SK-N-SH (cell line): Measurements from ENCODE around the gene CELF4. TPM values are rescaled to one million over a fixed set of nuclear protein-coding genes. Genes with fewer than 3 reads are reported as not detected.

Experiments used
- CTCF ChIA-PET: fragments of 300-600, 350-600 bp; formaldehyde crosslinking; extraction: SDS; loops from one replicate; lab custom pipeline; 2021; lab: Yijun Ruan, JAX
- POLR2A ChIA-PET: fragments of 350-600 bp; sonication (Branson Sonifier 250); formaldehyde crosslinking; extraction: SDS; loops from one replicate; lab custom pipeline; 2020; ENCODE audit warnings: antibody characterized with exemption, inconsistent platforms; lab: Yijun Ruan, JAX
- DNase-seq: peaks from one replicate; pipeline ENCODE4 v3.0.0; 2012
- H2AFZ ChIP-seq: fragments of 200-600 bp; sonication (generic); 2 replicates; pipeline ENCODE4 v1.8.1; 2016; ENCODE audit warnings: antibody characterized with exemption, mild to moderate bottlenecking, low read depth
- H3F3A ChIP-seq: fragments of 200-600 bp; sonication (generic); replicated peaks from 2 replicates; pipeline ENCODE3; 2016; ENCODE audit warnings: antibody characterized with exemption, mild to moderate bottlenecking; ENCODE audit not compliant: insufficient read depth
- H3K27ac ChIP-seq, 2 experiments: fragments of 200-500 bp in 1 of 2; fragments of 200-600 bp in 1 of 2; sonication (Bioruptor generic) in 1 of 2; sonication (generic), shearing (Covaris generic) in 1 of 2; 2 replicates each; pipeline versions ENCODE4 v1.5.1 to v1.6.1; 2014 to 2016; ENCODE audit warnings: low read depth in 2 of 2, inconsistent platforms in 1 of 2, low read length in 1 of 2, mild to moderate bottlenecking in 1 of 2, mixed read lengths in 1 of 2
- H3K27me3 ChIP-seq: fragments of 200-600 bp; sonication (generic), shearing (Covaris generic); 2 replicates; pipeline ENCODE4 v1.6.1; 2016; ENCODE audit warnings: mixed run types; ENCODE audit not compliant: insufficient read depth
- H3K36me3 ChIP-seq, 2 experiments: fragments of 200-500 bp in 1 of 2; fragments of 200-600 bp in 1 of 2; sonication (Bioruptor generic) in 1 of 2; sonication (generic) in 1 of 2; replicated peaks in 1 of 2; 2 replicates each; pipeline versions ENCODE3 to v1.5.1; 2014 to 2016; ENCODE audit warnings: low read length in 1 of 2, mild to moderate bottlenecking in 1 of 2; ENCODE audit not compliant: insufficient read depth in 2 of 2, control insufficient read depth in 1 of 2
- H3K4me1 ChIP-seq, 2 experiments: fragments of 200-500 bp in 1 of 2; fragments of 200-600 bp in 1 of 2; sonication (Bioruptor generic) in 1 of 2; sonication (generic), shearing (Covaris generic) in 1 of 2; 2 replicates each; pipeline versions ENCODE4 v1.5.1 to v1.6.1; 2014 to 2016; ENCODE audit warnings: low read depth in 1 of 2, low read length in 1 of 2, mixed run types in 1 of 2; ENCODE audit not compliant: insufficient read depth in 2 of 2, control insufficient read depth in 1 of 2
- H3K4me2 ChIP-seq: fragments of 200-600 bp; sonication (generic), shearing (Covaris generic); 2 replicates; pipeline ENCODE4 v1.6.1; 2017; ENCODE audit warnings: mixed run types
- H3K4me3 ChIP-seq, 2 experiments: fragments of 200-500 bp in 1 of 2; fragments of 200-600 bp in 1 of 2; sonication (Bioruptor generic) in 1 of 2; sonication (generic), shearing (Covaris generic) in 1 of 2; 2 replicates each; pipeline versions ENCODE4 v1.5.1 to v1.8.1; 2014 to 2016; ENCODE audit warnings: low read depth in 2 of 2, inconsistent platforms in 1 of 2, low read length in 1 of 2, mild to moderate bottlenecking in 1 of 2, mixed read lengths in 1 of 2, moderate library complexity in 1 of 2
- H3K79me2 ChIP-seq: fragments of 200-600 bp; sonication (generic); 2 replicates; pipeline ENCODE4 v1.8.1; 2017; ENCODE audit warnings: mild to moderate bottlenecking; ENCODE audit not compliant: insufficient read depth
- H3K9ac ChIP-seq: fragments of 200-600 bp; sonication (generic); 2 replicates; pipeline ENCODE4 v1.6.1; 2017; ENCODE audit warnings: mixed run types
- H3K9me2 ChIP-seq: fragments of 200-600 bp; sonication (generic); 2 replicates; pipeline ENCODE4 v1.6.1; 2017; ENCODE audit warnings: mixed run types
- H3K9me3 ChIP-seq: fragments of 200-600 bp; sonication (generic); 2 replicates; pipeline ENCODE4 v1.6.1; 2017; ENCODE audit warnings: mixed run types, mild to moderate bottlenecking, moderate library complexity
- H4K20me1 ChIP-seq: fragments of 200-600 bp; sonication (generic); 2 replicates; pipeline ENCODE4 v1.6.1; 2017; ENCODE audit warnings: mild to moderate bottlenecking, mixed run types; ENCODE audit not compliant: insufficient read depth
- CTCF ChIP-seq: fragments of 200-600 bp; sonication (generic); IDR thresholded peaks from 2 replicates; pipeline ENCODE4 v1.6.1; 2017; ENCODE audit warnings: antibody characterized with exemption, mild to moderate bottlenecking, moderate library complexity
- ELF1 ChIP-seq: IDR thresholded peaks from 2 replicates; pipeline ENCODE4 v1.4.0; 2012
- EP300 ChIP-seq, 2 experiments: IDR thresholded peaks; 2 replicates each; pipeline versions ENCODE4 v1.4.0 to v1.6.1; 2012; ENCODE audit warnings: borderline replicate concordance in 1 of 2, low read depth in 1 of 2, low read length in 1 of 2
- EZH2phosphoT487 ChIP-seq: fragments of 200-600 bp; sonication (generic); IDR thresholded peaks from 2 replicates; pipeline ENCODE4 v1.6.1; 2017; ENCODE audit warnings: low read depth, mixed run types, mild to moderate bottlenecking, antibody characterized with exemption, moderate library complexity, borderline replicate concordance
- FOSL2 ChIP-seq: IDR thresholded peaks from 2 replicates; pipeline ENCODE4 v1.4.0; 2012; ENCODE audit warnings: low read depth, mild to moderate bottlenecking, moderate library complexity, borderline replicate concordance
- FOXJ3 ChIP-seq: sonication (generic); formaldehyde crosslinking; IDR thresholded peaks from 2 replicates; pipeline ENCODE4 v1.5.1; 2020; ENCODE audit warnings: mild to moderate bottlenecking, missing genetic modification reagents
- FOXM1 ChIP-seq: IDR thresholded peaks from 2 replicates; pipeline ENCODE4 v1.4.0; 2012; ENCODE audit warnings: low read depth, mild to moderate bottlenecking
- JUND ChIP-seq: IDR thresholded peaks from 2 replicates; pipeline ENCODE4 v1.4.0; 2012
- MAX ChIP-seq: IDR thresholded peaks from 2 replicates; pipeline ENCODE4 v1.4.0; 2012; ENCODE audit warnings: low read depth
- NFIC ChIP-seq: IDR thresholded peaks from 2 replicates; pipeline ENCODE4 v1.4.0; 2012; ENCODE audit warnings: borderline replicate concordance
- NRF1 ChIP-seq: IDR thresholded peaks from 2 replicates; pipeline ENCODE4 v1.6.1; 2012; ENCODE audit warnings: low read depth, mild to moderate bottlenecking, low read length
- POLR2AphosphoS5 ChIP-seq: IDR thresholded peaks from 2 replicates; pipeline ENCODE4 v1.6.1; 2012; ENCODE audit warnings: low read depth, low read length
- RFX5 ChIP-seq: IDR thresholded peaks from 2 replicates; pipeline ENCODE4 v1.6.1; 2012; ENCODE audit warnings: mild to moderate bottlenecking, improper control_type of control experiment, low read length
- RXRA ChIP-seq: IDR thresholded peaks from 2 replicates; pipeline ENCODE4 v1.4.0; 2012; ENCODE audit warnings: low read depth, mild to moderate bottlenecking, borderline replicate concordance
- SIN3A ChIP-seq: IDR thresholded peaks from 2 replicates; pipeline ENCODE4 v1.6.1; 2012; ENCODE audit warnings: low read depth, mild to moderate bottlenecking, low read length, moderate library complexity, borderline replicate concordance
- TAF1 ChIP-seq: IDR thresholded peaks from 2 replicates; pipeline ENCODE4 v1.6.1; 2012; ENCODE audit warnings: low read depth, mild to moderate bottlenecking, low read length, moderate library complexity, borderline replicate concordance
- USF2 ChIP-seq: fragments of 150-350 bp; IDR thresholded peaks from 2 replicates; pipeline ENCODE4 v1.6.1; 2017; ENCODE audit warnings: antibody characterized with exemption, low read length, low read depth, borderline replicate concordance
- YY1 ChIP-seq: IDR thresholded peaks from 2 replicates; pipeline ENCODE4 v1.4.0; 2012; ENCODE audit warnings: low read depth, mild to moderate bottlenecking
- ZBTB33 ChIP-seq: IDR thresholded peaks from 2 replicates; pipeline ENCODE4 v1.4.0; 2012; ENCODE audit warnings: low read depth, borderline replicate concordance
- WGBS: methylation state at CpG from one replicate; pipeline ENCODE4 v1.1.6; 2017; ENCODE audit warnings: low lambda C conversion rate; 5-methylcytosine and 5-hydroxymethylcytosine counted together
- polyA plus RNA-seq, 3 experiments: library from polyadenylated mRNA; depleted of rRNA; stranded (reverse); fragments of >200 nt; gene quantifications; 2 replicates each; pipeline ENCODE4 v1.2.3, GENCODE V29; 2012

The CELF4 gene
- polyA plus RNA-seq, 1 of the 3 experiments (the other 2 are of a cell fraction) = 0.26 TPM

- TF ChIP-seq NFIC = no peak
- TF ChIP-seq SIN3A = no peak
- TF ChIP-seq TAF1 = no peak
- no peak for TF ChIP-seq RFX5
- TF ChIP-seq JUND = no peak
- TF ChIP-seq FOXM1 = no peak
- no peak for TF ChIP-seq ELF1
- TF ChIP-seq NRF1 = no peak
- no peak for TF ChIP-seq POLR2AphosphoS5
- TF ChIP-seq ZBTB33 = no peak
- no peak for TF ChIP-seq FOSL2
- TF ChIP-seq EZH2phosphoT487 = no peak
- TF ChIP-seq MAX = no peak
- no peak for TF ChIP-seq YY1
- TF ChIP-seq RXRA = no peak
- TF ChIP-seq USF2 = no peak
- TF ChIP-seq EP300 (IDR thresholded peaks at IDR 0.05; ENCODE audit: borderline replicate concordance in 1 of 2, low read depth in 1 of 2, low read length in 1 of 2) = no peak
- TF ChIP-seq CTCF = no peak
- TF ChIP-seq FOXJ3 (CRISPR knock-in tag) = no peak
- POLR2A ChIA-PET = no interaction called here
Measured at GRCh38 chr18:37412333-37412732, 153.3 kb downstream of the CELF4 start.

More at GRCh38 chr18:37412333-37412732, 153.3 kb downstream of the CELF4 start:
- 40% methylated on average over 3 of the region's 3 CpGs for whole genome bisulfite sequencing
- H3K9me2 ChIP-seq = no peaks in the 10 kb centered on the region
- H2AFZ ChIP-seq = no peak overlapping the region
- no peaks in the 10 kb centered on the region for H3K36me3 ChIP-seq
- H3K9me3 ChIP-seq = no peaks in the 10 kb centered on the region
- no peaks in the 10 kb centered on the region for H3K27me3 ChIP-seq
- H3F3A ChIP-seq = no peaks in the 10 kb centered on the region
- H3K4me1 ChIP-seq = peaks cover 0 to 2% of the 10 kb centered on the region in 2 experiments; a peak in 1 of 4 replicates
- no peak overlapping the region for H3K27ac ChIP-seq
- no peaks in the 10 kb centered on the region for H3K79me2 ChIP-seq
- H3K4me3 ChIP-seq = no peak overlapping the region
- no peak for DNase-seq
- H4K20me1 ChIP-seq = no peaks in the 10 kb centered on the region
- no peak overlapping the region for H3K9ac ChIP-seq
- CTCF ChIA-PET = no interaction called here
- H3K4me2 ChIP-seq = no peak overlapping the region
